ENCODE measurements around the gene WNT7B.

Gene WNT7B

DNA sequence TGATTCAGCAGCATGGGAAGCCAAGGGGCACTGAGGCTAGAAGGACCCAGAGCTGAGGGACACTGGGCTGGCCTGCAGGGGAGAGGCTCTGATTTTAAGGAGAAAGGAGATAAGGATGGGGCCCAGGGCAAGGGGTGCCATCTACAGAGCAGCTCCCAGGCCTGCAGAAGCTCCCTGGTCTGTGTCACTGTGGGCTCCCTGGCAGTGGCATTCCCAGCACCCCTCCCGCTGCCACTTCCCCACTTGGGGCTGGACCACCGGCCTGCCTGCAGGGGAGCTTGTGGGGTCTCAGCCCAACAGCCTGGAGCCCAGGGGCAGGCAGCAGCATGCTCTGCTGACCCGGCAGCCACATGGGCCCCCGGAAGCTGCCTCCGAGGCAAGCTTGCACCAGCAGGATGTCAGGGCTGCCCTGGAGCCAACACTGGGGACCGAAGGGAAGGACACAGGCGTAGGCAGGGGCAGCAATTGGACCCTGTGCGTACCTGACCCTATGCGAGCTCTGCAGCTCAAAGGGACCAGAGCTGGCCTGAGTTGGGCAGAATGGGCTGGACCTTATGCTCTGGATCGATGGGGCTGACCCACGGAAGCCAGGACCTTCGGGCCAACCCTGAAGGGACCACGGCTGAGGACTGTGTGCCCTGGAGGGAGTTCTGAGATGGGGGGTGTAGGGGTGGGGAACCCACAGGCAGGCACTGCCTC, 35.4 kb upstream of the WNT7B start (continued):
- TF ChIP-seq, protein P1, sequence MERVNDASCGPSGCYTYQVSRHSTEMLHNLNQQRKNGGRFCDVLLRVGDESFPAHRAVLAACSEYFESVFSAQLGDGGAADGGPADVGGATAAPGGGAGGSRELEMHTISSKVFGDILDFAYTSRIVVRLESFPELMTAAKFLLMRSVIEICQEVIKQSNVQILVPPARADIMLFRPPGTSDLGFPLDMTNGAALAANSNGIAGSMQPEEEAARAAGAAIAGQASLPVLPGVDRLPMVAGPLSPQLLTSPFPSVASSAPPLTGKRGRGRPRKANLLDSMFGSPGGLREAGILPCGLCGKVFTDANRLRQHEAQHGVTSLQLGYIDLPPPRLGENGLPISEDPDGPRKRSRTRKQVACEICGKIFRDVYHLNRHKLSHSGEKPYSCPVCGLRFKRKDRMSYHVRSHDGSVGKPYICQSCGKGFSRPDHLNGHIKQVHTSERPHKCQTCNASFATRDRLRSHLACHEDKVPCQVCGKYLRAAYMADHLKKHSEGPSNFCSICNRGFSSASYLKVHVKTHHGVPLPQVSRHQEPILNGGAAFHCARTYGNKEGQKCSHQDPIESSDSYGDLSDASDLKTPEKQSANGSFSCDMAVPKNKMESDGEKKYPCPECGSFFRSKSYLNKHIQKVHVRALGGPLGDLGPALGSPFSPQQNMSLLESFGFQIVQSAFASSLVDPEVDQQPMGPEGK (CRISPR knock-in tag; IDR thresholded peaks at IDR 0.05; ENCODE audit: borderline replicate concordance) = no peak
- TF ChIP-seq, protein P2, sequence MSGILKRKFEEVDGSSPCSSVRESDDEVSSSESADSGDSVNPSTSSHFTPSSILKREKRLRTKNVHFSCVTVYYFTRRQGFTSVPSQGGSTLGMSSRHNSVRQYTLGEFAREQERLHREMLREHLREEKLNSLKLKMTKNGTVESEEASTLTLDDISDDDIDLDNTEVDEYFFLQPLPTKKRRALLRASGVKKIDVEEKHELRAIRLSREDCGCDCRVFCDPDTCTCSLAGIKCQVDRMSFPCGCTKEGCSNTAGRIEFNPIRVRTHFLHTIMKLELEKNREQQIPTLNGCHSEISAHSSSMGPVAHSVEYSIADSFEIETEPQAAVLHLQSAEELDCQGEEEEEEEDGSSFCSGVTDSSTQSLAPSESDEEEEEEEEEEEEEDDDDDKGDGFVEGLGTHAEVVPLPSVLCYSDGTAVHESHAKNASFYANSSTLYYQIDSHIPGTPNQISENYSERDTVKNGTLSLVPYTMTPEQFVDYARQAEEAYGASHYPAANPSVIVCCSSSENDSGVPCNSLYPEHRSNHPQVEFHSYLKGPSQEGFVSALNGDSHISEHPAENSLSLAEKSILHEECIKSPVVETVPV (CRISPR knock-in tag; IDR thresholded peaks at IDR 0.05) = no peak
- TF ChIP-seq ZFP30 (CRISPR knock-in tag; IDR thresholded peaks at IDR 0.05) (no peak), CSDC2 (CRISPR knock-in tag; IDR thresholded peaks at IDR 0.05) (no peak)

DNA sequence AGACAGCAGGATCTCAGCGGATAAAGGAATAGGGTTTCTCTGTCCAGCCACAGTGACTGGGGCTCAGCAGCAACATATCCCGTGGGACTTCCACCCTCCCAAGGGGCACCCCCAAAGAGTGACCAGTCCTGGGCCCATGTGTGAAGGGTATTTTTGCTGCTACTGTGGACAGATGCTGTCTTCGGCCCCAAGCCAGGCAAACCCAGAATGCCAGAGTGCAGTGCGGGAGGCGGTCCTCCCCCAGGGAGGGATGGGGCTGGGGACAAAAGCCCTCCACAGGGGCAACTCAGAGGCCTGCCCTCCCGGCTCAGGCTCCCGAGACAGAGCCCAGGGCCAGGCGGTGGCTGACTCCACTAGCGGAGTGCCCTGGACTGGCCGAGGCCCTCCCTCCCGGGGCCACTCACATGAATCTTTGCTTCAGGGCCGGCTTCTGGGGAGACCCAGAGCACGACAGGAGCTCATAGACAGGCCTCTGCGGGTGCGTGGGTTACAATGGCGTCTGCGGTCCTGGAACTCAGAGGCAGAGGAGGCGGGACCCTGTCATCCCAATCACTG, 34.7 kb upstream of the WNT7B start:
- no peak for ATAC-seq
- no peak for TF ChIP-seq RARB (CRISPR knock-in tag; IDR thresholded peaks at IDR 0.05)
- TF ChIP-seq SNAI2 (CRISPR knock-in tag; IDR thresholded peaks at IDR 0.05) = no peak
- no peak for TF ChIP-seq OSR1 (CRISPR knock-in tag; IDR thresholded peaks at IDR 0.05)
- no peak for TF ChIP-seq ZFP3 (CRISPR knock-in tag; IDR thresholded peaks at IDR 0.05)
- TF ChIP-seq BACH2 (CRISPR knock-in tag; IDR thresholded peaks at IDR 0.05; ENCODE audit: borderline replicate concordance) = no peak
- TF ChIP-seq, protein P1 (CRISPR knock-in tag; IDR thresholded peaks at IDR 0.05; ENCODE audit: borderline replicate concordance) = no peak
- TF ChIP-seq ISL1 (CRISPR knock-in tag; IDR thresholded peaks at IDR 0.05) = no peak
- TF ChIP-seq PPARA (CRISPR knock-in tag; IDR thresholded peaks at IDR 0.05; ENCODE audit: borderline replicate concordance) = no peak
- TF ChIP-seq, protein P2 (CRISPR knock-in tag; IDR thresholded peaks at IDR 0.05) = no peak

DNA sequence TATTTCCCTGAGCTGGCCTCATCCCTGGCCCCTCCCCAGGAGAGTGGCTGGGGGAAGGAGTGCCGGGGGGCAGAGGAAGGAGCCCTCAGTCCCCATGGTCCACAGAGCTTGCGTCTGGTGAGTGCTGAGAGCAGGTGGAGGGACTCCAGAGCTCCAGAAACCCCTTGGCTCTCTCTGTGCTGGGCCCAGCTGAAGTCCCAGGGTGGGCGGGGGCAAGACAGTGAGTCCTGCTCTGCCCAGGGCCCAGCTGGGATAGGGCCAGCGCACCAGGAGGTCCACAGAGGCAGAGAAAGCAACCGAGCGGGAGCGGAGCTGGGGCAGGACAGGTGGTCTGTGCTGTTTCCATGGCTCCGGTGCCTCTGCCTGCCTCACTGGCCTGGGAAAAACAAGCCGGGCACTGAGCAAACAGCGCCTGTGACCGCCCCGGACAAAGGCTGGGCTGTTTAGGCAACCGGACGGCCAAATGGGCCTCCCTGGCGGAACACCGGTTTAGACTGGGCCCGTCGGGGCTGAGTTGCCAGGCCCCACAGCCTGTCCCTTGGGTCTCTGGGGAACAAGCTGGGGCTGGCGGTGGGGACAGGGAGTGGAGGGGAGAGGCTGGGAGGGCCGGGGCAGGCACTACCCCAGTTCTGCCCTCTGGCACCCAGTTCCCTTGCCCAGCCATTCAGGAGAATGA, 34.1 kb upstream of the WNT7B start:
- no peak for TF ChIP-seq ZFP3 (CRISPR knock-in tag; IDR thresholded peaks at IDR 0.05)
- TF ChIP-seq ESRRG (CRISPR knock-in tag; IDR thresholded peaks at IDR 0.05) = no peak
- ATAC-seq = no peak

DNA sequence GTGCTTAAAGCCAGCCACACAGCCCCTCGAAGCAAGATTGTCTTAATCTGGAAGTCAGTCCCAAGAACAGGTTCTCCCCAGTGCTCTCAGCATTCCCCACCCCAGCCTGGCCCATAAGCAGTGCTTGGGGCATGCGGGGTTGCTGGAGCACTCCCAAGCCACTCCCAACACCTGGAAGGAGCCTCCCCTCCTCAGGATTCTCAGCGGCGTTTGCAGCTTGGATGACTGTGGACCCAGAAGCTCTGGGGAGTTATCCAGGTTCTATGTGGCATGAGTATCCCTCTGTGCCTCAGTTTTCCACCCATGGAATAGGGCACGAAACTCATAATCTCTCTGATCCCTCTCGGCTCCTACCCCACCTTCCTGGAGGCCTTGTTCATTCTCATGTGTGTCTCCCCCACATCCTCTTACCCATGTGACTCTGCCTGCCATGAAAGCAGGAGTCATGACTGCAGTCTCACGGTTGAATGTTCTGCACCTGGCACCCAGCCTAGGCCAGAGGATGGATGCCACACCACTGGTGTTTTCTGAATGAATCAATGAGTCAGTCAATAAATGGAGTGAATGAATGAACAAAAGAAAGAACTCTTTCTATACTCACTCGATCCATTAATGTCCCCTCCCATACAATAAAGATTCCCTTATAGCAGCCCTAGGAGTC, 33.4 kb upstream of the WNT7B start:
- no peak for ATAC-seq
- TF ChIP-seq ARNTL (CRISPR knock-in tag; IDR thresholded peaks at IDR 0.05; ENCODE audit: borderline replicate concordance, low read depth) = no peak
- TF ChIP-seq OSR1 (CRISPR knock-in tag; IDR thresholded peaks at IDR 0.05) = no peak
- TF ChIP-seq PPARA (CRISPR knock-in tag; IDR thresholded peaks at IDR 0.05; ENCODE audit: borderline replicate concordance) = no peak
- TF ChIP-seq CSDC2 (CRISPR knock-in tag; IDR thresholded peaks at IDR 0.05) = no peak
- TF ChIP-seq, protein P3, sequence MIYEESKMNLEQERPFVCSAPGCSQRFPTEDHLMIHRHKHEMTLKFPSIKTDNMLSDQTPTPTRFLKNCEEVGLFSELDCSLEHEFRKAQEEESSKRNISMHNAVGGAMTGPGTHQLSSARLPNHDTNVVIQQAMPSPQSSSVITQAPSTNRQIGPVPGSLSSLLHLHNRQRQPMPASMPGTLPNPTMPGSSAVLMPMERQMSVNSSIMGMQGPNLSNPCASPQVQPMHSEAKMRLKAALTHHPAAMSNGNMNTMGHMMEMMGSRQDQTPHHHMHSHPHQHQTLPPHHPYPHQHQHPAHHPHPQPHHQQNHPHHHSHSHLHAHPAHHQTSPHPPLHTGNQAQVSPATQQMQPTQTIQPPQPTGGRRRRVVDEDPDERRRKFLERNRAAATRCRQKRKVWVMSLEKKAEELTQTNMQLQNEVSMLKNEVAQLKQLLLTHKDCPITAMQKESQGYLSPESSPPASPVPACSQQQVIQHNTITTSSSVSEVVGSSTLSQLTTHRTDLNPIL (CRISPR knock-in tag; IDR thresholded peaks at IDR 0.05; ENCODE audit: low read depth) = no peak
- no peak for TF ChIP-seq ESRRG (CRISPR knock-in tag; IDR thresholded peaks at IDR 0.05)
- TF ChIP-seq, protein P4, sequence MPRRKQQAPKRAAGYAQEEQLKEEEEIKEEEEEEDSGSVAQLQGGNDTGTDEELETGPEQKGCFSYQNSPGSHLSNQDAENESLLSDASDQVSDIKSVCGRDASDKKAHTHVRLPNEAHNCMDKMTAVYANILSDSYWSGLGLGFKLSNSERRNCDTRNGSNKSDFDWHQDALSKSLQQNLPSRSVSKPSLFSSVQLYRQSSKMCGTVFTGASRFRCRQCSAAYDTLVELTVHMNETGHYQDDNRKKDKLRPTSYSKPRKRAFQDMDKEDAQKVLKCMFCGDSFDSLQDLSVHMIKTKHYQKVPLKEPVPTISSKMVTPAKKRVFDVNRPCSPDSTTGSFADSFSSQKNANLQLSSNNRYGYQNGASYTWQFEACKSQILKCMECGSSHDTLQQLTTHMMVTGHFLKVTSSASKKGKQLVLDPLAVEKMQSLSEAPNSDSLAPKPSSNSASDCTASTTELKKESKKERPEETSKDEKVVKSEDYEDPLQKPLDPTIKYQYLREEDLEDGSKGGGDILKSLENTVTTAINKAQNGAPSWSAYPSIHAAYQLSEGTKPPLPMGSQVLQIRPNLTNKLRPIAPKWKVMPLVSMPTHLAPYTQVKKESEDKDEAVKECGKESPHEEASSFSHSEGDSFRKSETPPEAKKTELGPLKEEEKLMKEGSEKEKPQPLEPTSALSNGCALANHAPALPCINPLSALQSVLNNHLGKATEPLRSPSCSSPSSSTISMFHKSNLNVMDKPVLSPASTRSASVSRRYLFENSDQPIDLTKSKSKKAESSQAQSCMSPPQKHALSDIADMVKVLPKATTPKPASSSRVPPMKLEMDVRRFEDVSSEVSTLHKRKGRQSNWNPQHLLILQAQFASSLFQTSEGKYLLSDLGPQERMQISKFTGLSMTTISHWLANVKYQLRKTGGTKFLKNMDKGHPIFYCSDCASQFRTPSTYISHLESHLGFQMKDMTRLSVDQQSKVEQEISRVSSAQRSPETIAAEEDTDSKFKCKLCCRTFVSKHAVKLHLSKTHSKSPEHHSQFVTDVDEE (CRISPR knock-in tag; IDR thresholded peaks at IDR 0.05) = no peak
- no peak for TF ChIP-seq GLIS3 (CRISPR knock-in tag; IDR thresholded peaks at IDR 0.05)
- TF ChIP-seq ZC3H10 (CRISPR knock-in tag; IDR thresholded peaks at IDR 0.05) = no peak
- no peak for TF ChIP-seq ISL1 (CRISPR knock-in tag; IDR thresholded peaks at IDR 0.05)
- no peak for TF ChIP-seq ZNF8 (CRISPR knock-in tag; IDR thresholded peaks at IDR 0.05)
- no peak for TF ChIP-seq BACH2 (CRISPR knock-in tag; IDR thresholded peaks at IDR 0.05; ENCODE audit: borderline replicate concordance)
- TF ChIP-seq RARB (CRISPR knock-in tag; IDR thresholded peaks at IDR 0.05) = no peak
- no peak for TF ChIP-seq TCF4 (CRISPR knock-in tag; IDR thresholded peaks at IDR 0.05; ENCODE audit: borderline replicate concordance)
- TF ChIP-seq ZFP30 (CRISPR knock-in tag; IDR thresholded peaks at IDR 0.05) = no peak
- TF ChIP-seq TOX (CRISPR knock-in tag; IDR thresholded peaks at IDR 0.05; ENCODE audit: borderline replicate concordance) = no peak
